ENCODE results near the gene TTC7B.

The TTC7B gene

DNA sequence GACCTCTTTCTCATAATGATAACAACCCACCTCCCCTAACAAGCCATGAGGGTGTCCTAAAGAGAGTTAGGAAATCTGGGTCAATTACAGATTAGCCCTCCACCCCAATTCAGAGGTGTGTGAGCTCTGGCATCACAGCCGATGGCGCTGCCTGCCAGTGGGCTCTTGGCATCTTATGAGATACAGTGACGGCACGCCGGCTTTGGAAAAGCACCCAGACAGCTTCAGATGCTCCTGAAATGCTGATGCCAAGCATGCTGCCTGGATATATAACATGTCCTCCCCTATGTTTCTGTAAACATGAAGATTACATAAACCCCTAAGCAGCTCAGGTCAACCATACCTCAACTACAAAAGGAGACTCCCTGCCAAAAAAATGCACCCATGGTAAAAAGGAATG lies 152.6 kb downstream of the TTC7B start:
- ChIA-PET CTCF (interaction anchor here (0.6 kb wide), 1 partner anchor 64 kb away, joined by 4 read pairs; no protein-coding TSS in a partner anchor), POLR2A (ENCODE audit: low non-redundant PET) (no interaction called here)
- TF ChIP-seq, protein P1, sequence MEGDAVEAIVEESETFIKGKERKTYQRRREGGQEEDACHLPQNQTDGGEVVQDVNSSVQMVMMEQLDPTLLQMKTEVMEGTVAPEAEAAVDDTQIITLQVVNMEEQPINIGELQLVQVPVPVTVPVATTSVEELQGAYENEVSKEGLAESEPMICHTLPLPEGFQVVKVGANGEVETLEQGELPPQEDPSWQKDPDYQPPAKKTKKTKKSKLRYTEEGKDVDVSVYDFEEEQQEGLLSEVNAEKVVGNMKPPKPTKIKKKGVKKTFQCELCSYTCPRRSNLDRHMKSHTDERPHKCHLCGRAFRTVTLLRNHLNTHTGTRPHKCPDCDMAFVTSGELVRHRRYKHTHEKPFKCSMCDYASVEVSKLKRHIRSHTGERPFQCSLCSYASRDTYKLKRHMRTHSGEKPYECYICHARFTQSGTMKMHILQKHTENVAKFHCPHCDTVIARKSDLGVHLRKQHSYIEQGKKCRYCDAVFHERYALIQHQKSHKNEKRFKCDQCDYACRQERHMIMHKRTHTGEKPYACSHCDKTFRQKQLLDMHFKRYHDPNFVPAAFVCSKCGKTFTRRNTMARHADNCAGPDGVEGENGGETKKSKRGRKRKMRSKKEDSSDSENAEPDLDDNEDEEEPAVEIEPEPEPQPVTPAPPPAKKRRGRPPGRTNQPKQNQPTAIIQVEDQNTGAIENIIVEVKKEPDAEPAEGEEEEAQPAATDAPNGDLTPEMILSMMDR (conservative IDR thresholded peaks at IDR 0.05; ENCODE audit: low read depth), result no peak
- no peak overlapping the region for H3K27ac ChIP-seq
- no peak for DNase-seq (ENCODE audit: low spot score)

DNA sequence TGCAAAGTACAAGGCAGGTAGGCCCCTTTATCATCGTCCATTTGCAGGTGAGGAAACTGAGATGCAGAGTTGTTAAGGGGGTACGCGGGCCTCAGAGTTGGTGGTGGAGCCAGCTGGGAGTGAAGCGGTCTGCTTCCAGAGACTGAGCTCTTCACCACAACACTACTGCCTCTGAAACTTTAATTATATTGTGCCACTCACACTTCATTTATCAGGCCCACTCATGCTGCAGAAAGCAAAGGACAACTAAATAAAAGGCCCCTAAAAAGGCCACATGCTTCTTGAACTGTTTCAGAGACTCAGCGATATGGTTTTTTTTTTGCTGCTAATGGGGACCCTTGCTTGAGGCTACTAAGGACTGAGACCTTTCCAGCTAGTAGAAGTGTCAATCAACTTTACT lies 153.1 kb downstream of the TTC7B start:
- TF ChIP-seq, protein P1 (conservative IDR thresholded peaks at IDR 0.05; ENCODE audit: low read depth), result no peak
- H3K27ac ChIP-seq, result no peak overlapping the region
- no peak for DNase-seq (ENCODE audit: low spot score)
- CTCF ChIA-PET, result interaction anchor here (0.6 kb wide), 2 partner anchors 55 to 64 kb away, joined by 4 read pairs; no protein-coding TSS in a partner anchor
- POLR2A ChIA-PET (ENCODE audit: low non-redundant PET), result no interaction called here

DNA sequence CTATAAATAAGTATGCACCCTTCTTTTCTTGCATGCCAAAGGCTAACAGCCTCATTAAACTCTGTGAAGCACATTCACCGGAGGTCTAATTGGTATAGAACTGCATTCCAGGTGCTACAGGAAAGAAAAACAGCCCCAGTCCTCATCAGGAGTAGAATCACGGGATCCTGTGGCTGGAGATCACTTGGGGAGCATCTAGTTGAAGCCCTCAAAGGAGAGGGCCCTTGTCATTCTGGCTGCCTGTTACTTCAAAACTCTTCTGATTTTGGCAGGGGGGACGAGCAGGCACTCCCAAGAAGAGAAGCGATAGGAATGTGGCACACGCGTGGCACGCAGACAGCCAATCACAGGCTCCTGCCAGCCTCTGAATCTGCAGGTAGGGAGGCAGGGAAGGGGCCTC lies 154.4 kb downstream of the TTC7B start:
- no peak for DNase-seq (ENCODE audit: low spot score)
- CTCF ChIA-PET, result interaction anchor here (0.6 kb wide), 1 partner anchor 135 kb away, joined by 3 read pairs; no protein-coding TSS in a partner anchor
- TF ChIP-seq, protein P1 (conservative IDR thresholded peaks at IDR 0.05; ENCODE audit: low read depth), result no peak

DNA sequence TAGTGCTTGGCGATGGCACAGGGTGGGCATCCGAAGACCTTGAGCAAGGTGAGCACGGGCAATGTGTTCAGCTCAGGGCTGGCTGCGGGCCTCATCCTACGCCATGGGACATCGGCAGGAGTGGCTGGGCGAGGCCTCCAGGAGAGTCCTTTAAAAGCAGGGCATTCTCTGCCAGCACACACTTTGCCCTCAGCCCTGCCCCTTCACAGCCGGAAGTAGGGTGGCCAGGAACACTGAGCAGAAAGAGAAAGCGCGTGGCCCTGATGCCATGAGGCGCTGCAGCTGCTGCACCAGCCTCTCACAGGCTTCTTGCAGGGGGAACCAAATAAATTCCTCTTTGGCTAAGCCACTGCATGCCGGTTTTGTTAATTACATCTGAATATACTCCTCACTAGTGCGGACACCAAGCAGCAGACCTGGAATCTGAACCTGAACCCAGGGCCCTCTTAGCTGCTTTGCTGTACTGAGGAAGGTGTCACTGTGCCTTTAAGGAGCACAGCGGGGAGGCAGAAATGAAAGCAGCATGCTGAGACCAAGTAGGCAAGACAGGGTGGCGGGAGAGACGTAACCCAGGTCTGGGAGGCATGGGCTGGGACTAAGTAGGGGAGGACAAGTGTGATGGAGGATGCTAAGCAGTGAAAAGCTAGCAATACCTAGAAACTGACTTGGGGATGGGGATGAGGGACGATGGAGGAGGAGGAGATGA lies 155.2 kb downstream of the TTC7B start:
- no peak overlapping the region for H3K27ac ChIP-seq
- TF ChIP-seq, protein P1 (conservative IDR thresholded peaks at IDR 0.05; ENCODE audit: low read depth), result no peak
- POLR2A ChIA-PET (ENCODE audit: low non-redundant PET), result no interaction called here
- CTCF ChIA-PET, result no interaction called here
- DNase-seq (ENCODE audit: low spot score), result no peak

More for the DNA sequence above, 154.4 kb downstream of the TTC7B start:
- H3K27ac ChIP-seq, result no peak overlapping the region
- POLR2A ChIA-PET (ENCODE audit: low non-redundant PET), result no interaction called here

DNA sequence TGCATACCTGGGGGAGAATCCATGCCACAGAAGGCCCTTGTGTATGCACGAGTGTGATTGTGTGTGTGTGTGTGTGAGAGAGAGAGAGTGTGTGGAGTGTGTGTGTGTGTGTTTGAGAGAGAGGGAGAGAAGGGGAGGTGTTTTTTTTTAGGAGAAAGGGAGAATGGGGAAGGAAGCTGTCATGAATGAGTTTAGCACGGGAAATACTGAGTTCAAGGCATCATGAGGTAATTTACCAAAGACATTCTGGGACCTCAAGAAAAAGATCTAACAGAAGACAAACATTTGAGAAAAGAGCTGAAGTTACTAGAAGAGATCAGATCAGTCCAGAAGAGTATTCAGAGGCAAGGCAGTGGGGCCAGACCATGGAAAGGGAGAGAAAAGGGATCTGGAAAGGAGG lies 157.1 kb downstream of the TTC7B start:
- DNase-seq (ENCODE audit: low spot score), result no peak
- TF ChIP-seq, protein P1 (conservative IDR thresholded peaks at IDR 0.05; ENCODE audit: low read depth), result no peak

DNA sequence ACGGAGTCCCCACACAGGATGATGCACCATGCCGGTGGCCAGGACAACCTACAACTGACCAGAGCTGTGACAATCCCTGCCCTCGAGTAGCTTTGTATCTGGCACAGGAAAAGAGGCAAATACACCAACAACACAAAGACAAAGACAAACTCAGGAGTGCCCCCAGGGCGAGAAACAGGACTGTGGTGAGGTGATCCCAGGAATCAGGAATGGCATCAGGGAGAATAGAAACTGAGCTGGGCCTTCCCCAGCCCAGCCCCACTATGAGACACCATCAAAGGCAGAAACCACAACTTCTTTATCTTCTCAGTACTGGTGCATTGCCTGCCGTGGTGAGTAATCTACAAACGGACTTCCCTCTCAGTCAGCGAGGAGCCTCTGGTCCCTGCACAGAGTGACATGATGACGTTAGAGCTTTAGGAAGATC lies 157.7 kb downstream of the TTC7B start:
- POLR2A ChIA-PET (ENCODE audit: low non-redundant PET), result no interaction called here
- CTCF ChIA-PET, result no interaction called here
- H3K27ac ChIP-seq, result no peak overlapping the region
- TF ChIP-seq, protein P1 (conservative IDR thresholded peaks at IDR 0.05; ENCODE audit: low read depth), result no peak
- no peak for DNase-seq (ENCODE audit: low spot score)

More for the DNA sequence above, 157.1 kb downstream of the TTC7B start:
- CTCF ChIA-PET, result no interaction called here
- no peak overlapping the region for H3K27ac ChIP-seq
- POLR2A ChIA-PET (ENCODE audit: low non-redundant PET), result no interaction called here

Data from RWPE1 (cell line).